DND-41 (cell line): ENCODE results near the gene LAMTOR4.

Source experiments
- ATAC-seq: fragments of 200-7000 bp; cut with Tn5 transposase; 3 replicates; pipeline ENCODE4 v1.9.1; 2021; ENCODE audit warnings: low read depth; ENCODE audit not compliant: insufficient read depth
- DNase-seq: peaks from one replicate; pipeline ENCODE4 v3.0.0-alpha.2; 2020
- H2AFZ ChIP-seq: 2 replicates; pipeline ENCODE4 v1.6.0; 2012; ENCODE audit warnings: low read depth, low read length
- H3K27ac ChIP-seq: 2 replicates; pipeline ENCODE4 v1.5.1; 2012; ENCODE audit warnings: low read length, inconsistent platforms
- H3K27me3 ChIP-seq: fragments of 200-600 bp; sonication (generic); 2 replicates; pipeline ENCODE4 v1.6.0; 2012; ENCODE audit warnings: low read length, mild to moderate bottlenecking, inconsistent platforms; ENCODE audit not compliant: insufficient read depth, poor library complexity
- H3K36me3 ChIP-seq: 2 replicates; pipeline ENCODE4 v1.5.1; 2012; ENCODE audit warnings: low read length, inconsistent platforms; ENCODE audit not compliant: insufficient read depth
- H3K4me1 ChIP-seq: 2 replicates; pipeline ENCODE4 v1.5.1; 2012; ENCODE audit warnings: mild to moderate bottlenecking, low read length; ENCODE audit not compliant: insufficient read depth
- H3K4me2 ChIP-seq: 2 replicates; pipeline ENCODE4 v1.6.0; 2012; ENCODE audit warnings: mild to moderate bottlenecking, moderate library complexity, low read length, inconsistent platforms; ENCODE audit not compliant: insufficient read depth
- H3K4me3 ChIP-seq, 2 experiments: fragments of 200-600 bp in 1 of 2; shearing (Covaris generic) in 1 of 2; 2 replicates each; pipeline ENCODE4 v1.5.1; 2012 to 2016; ENCODE audit warnings: inconsistent platforms in 2 of 2, low read length in 2 of 2, mild to moderate bottlenecking in 2 of 2, low read depth in 1 of 2, moderate library complexity in 1 of 2
- H3K79me2 ChIP-seq: 2 replicates; pipeline ENCODE4 v1.6.0; 2012; ENCODE audit warnings: low read length, inconsistent platforms; ENCODE audit not compliant: insufficient read depth
- H3K9ac ChIP-seq: 2 replicates; pipeline ENCODE4 v1.6.0; 2012; ENCODE audit warnings: low read depth, mild to moderate bottlenecking, inconsistent platforms, low read length, moderate library complexity
- H3K9me3 ChIP-seq: 2 replicates; pipeline ENCODE4 v1.5.1; 2012; ENCODE audit warnings: low read length, moderate library complexity, mild to moderate bottlenecking, inconsistent platforms; ENCODE audit not compliant: insufficient read depth, severe bottlenecking
- H4K20me1 ChIP-seq: 2 replicates; pipeline ENCODE4 v1.6.0; 2012; ENCODE audit warnings: low read length; ENCODE audit not compliant: insufficient read depth
- CTCF ChIP-seq: IDR thresholded peaks from 2 replicates; pipeline ENCODE4 v1.5.1; 2012; ENCODE audit warnings: borderline replicate concordance, low read length, moderate library complexity, mild to moderate bottlenecking; ENCODE audit not compliant: poor library complexity, severe bottlenecking; ENCODE audit errors: extremely low read depth
- EZH2 ChIP-seq: IDR thresholded peaks from 3 replicates; pipeline ENCODE4 v1.6.1; 2012; ENCODE audit warnings: borderline replicate concordance, low read depth, mild to moderate bottlenecking, moderate library complexity, low read length, inconsistent platforms; ENCODE audit not compliant: severe bottlenecking

The LAMTOR4 gene

GRCh38 chr7:100109521-100110163, 39.1 kb upstream of the LAMTOR4 start:
- Histone ChIP-seq H4K20me1 (no peaks in the 10 kb centered on the region; the same call in 1 of the 2 replicates), H3K9me3 (no peaks in the 10 kb centered on the region), H3K79me2 (no peaks in the 10 kb centered on the region), H3K4me2 (no peak overlapping the region), H3K4me1 (no peaks in the 10 kb centered on the region), H3K9ac (no peak overlapping the region), H3K4me3 (no peak overlapping the region), H3K36me3 (peaks cover 90% of the 10 kb centered on the region), H3K27me3 (no peaks in the 10 kb centered on the region), H3K27ac (no peak overlapping the region), H2AFZ (no peak overlapping the region)
- no peak for DNase-seq
- TF ChIP-seq CTCF (peak; percentile 32), EZH2 (no peak)
- ATAC-seq: no peak

- no peak for TF ChIP-seq CTCF
- no peak for TF ChIP-seq EZH2
- H3K4me3 ChIP-seq: no peak overlapping the region
- ATAC-seq (no peak), DNase-seq (no peak)
- no peaks in the 10 kb centered on the region for H3K9me3 ChIP-seq
- H3K79me2 ChIP-seq: no peaks in the 10 kb centered on the region; the same call in 1 of the 2 replicates
- H3K36me3 ChIP-seq: peaks cover 81% of the 10 kb centered on the region
- no peak overlapping the region for H3K9ac ChIP-seq
- H2AFZ ChIP-seq: no peak overlapping the region
- no peak overlapping the region for H3K4me2 ChIP-seq
- H3K27me3 ChIP-seq: no peaks in the 10 kb centered on the region
- no peaks in the 10 kb centered on the region; the same call in 1 of the 2 replicates for H4K20me1 ChIP-seq
- no peak overlapping the region for H3K27ac ChIP-seq
- H3K4me1 ChIP-seq: no peaks in the 10 kb centered on the region
These were observed 37.6 kb upstream of the LAMTOR4 start for GRCh38 chr7:100111156-100111555.

GRCh38 chr7:100111914-100112313, 36.8 kb upstream of the LAMTOR4 start:
- Histone ChIP-seq H3K79me2 (no peaks in the 10 kb centered on the region; the same call in 1 of the 2 replicates), H3K9ac (no peak overlapping the region), H3K36me3 (peaks cover 74% of the 10 kb centered on the region), H3K4me1 (no peaks in the 10 kb centered on the region), H3K27me3 (no peaks in the 10 kb centered on the region), H3K27ac (no peak overlapping the region), H4K20me1 (no peaks in the 10 kb centered on the region; the same call in 1 of the 2 replicates), H2AFZ (no peak overlapping the region), H3K9me3 (no peaks in the 10 kb centered on the region), H3K4me3 (no peak overlapping the region), H3K4me2 (no peak overlapping the region)
- TF ChIP-seq CTCF (no peak), EZH2 (no peak)
- 0 out of 3 replicates have a peak, but pooled peaks have one; percentile 20 for ATAC-seq
- no peak for DNase-seq
